ENCODE results near the gene SPECC1.
"Not testable (repeated sequence)": the region's sequence is repeated elsewhere in the genome, so short reads cannot be mapped to it uniquely, and the experiment has no call there.

Gene SPECC1

GRCh38 chr17:20159406-20160069 is 150.4 kb downstream of the SPECC1 start:
- Histone ChIP-seq H3K4me3 (no peak overlapping the region), H3K27me3 (no peaks in the 10 kb centered on the region), H3K27ac (no peak overlapping the region), H3K4me1 (peaks cover 0 to 23% (median 10%) of the 10 kb centered on the region in 4 donors), H3K36me3 (no peaks in the 10 kb centered on the region), H3K9me3 (no peaks in the 10 kb centered on the region)
- TF ChIP-seq CTCF (IDR thresholded peaks at IDR 0.05), result no peak
- intact Hi-C loops (cut with DNase I; ENCODE audit: low total_unique reads), result no loop called here
- no peak for DNase-seq

GRCh38 chr17:20165516-20165915 is 156.4 kb downstream of the SPECC1 start:
- H3K36me3 ChIP-seq; H3K27me3 ChIP-seq; H3K27ac ChIP-seq; intact Hi-C loops (cut with DNase I; ENCODE audit: low total_unique reads); DNase-seq; H3K9me3 ChIP-seq; H3K4me3 ChIP-seq: not testable (repeated sequence)
- peaks cover 0 to 20% (median 0%) of the 10 kb centered on the region in 4 donors for H3K4me1 ChIP-seq

GRCh38 chr17:20170085-20170484 is 160.9 kb downstream of the SPECC1 start:
- H3K36me3 ChIP-seq, result no peaks in the 10 kb centered on the region
- TF ChIP-seq CTCF (IDR thresholded peaks at IDR 0.05), result no peak
- peaks cover 0 to 64% (median 8%) of the 10 kb centered on the region in 4 donors for H3K4me1 ChIP-seq
- no peaks in the 10 kb centered on the region for H3K9me3 ChIP-seq
- H3K4me3 ChIP-seq, result no peak overlapping the region
- intact Hi-C loops (cut with DNase I; ENCODE audit: low total_unique reads), result no loop called here
- no peaks in the 10 kb centered on the region for H3K27me3 ChIP-seq
- H3K27ac ChIP-seq, result no peak overlapping the region
- no peak for DNase-seq

GRCh38 chr17:20171741-20172365 is 162.7 kb downstream of the SPECC1 start:
- H3K9me3 ChIP-seq, result no peaks in the 10 kb centered on the region
- H3K4me1 ChIP-seq, result peaks cover 0 to 65% (median 8%) of the 10 kb centered on the region in 4 donors
- no peak for DNase-seq
- intact Hi-C loops (cut with DNase I; ENCODE audit: low total_unique reads), result no loop called here
- H3K36me3 ChIP-seq, result no peaks in the 10 kb centered on the region
- H3K4me3 ChIP-seq, result no peak overlapping the region
- H3K27me3 ChIP-seq, result no peaks in the 10 kb centered on the region
- H3K27ac ChIP-seq, result no peak overlapping the region
- TF ChIP-seq CTCF (IDR thresholded peaks at IDR 0.05), result no peak

GRCh38 chr17:20172376-20172775 is 163.2 kb downstream of the SPECC1 start:
- TF ChIP-seq CTCF (IDR thresholded peaks at IDR 0.05), result no peak
- Histone ChIP-seq H3K4me1 (peaks cover 0 to 65% (median 8%) of the 10 kb centered on the region in 4 donors), H3K27me3 (no peaks in the 10 kb centered on the region), H3K9me3 (no peaks in the 10 kb centered on the region), H3K36me3 (no peaks in the 10 kb centered on the region), H3K27ac (peak overlapping the region in 1 of 2 donors; percentile 17), H3K4me3 (no peak overlapping the region)
- DNase-seq, result no peak
- intact Hi-C loops (cut with DNase I; ENCODE audit: low total_unique reads), result no loop called here

GRCh38 chr17:20173091-20173490 is 163.9 kb downstream of the SPECC1 start:
- H3K36me3 ChIP-seq, result no peaks in the 10 kb centered on the region
- intact Hi-C loops (cut with DNase I; ENCODE audit: low total_unique reads), result no loop called here
- TF ChIP-seq CTCF (IDR thresholded peaks at IDR 0.05), result no peak
- no peaks in the 10 kb centered on the region for H3K9me3 ChIP-seq
- H3K4me1 ChIP-seq, result peaks cover 0 to 62% (median 8%) of the 10 kb centered on the region in 4 donors
- no peak overlapping the region for H3K4me3 ChIP-seq
- no peak for DNase-seq
- peak overlapping the region in 1 of 2 donors; percentile 17 for H3K27ac ChIP-seq
- H3K27me3 ChIP-seq, result no peaks in the 10 kb centered on the region
